Stomach (tissue), 9 donors: ENCODE data around the gene C2CD4D. TPM values are rescaled to one million over a fixed set of nuclear protein-coding genes. Genes with fewer than 3 reads are reported as not detected.
"Not testable (repeated sequence)": the region's sequence is repeated elsewhere in the genome, so short reads cannot be mapped to it uniquely, and the experiment has no call there.

ENCODE experiments used
- DNase-seq, 2 donors: peaks; one replicate each; pipeline versions ENCODE4 v3.0.0 to v3.0.0-alpha.2; 2013 to 2019
- H3K27ac ChIP-seq, 5 donors: fragments of 200-600 bp in 4 of 5; sonication (generic) in 4 of 5; one replicate each; pipeline ENCODE4 v1.5.1; 2013 to 2019; ENCODE audit warnings: mild to moderate bottlenecking in 1 of 5, moderate library complexity in 1 of 5
- H3K27me3 ChIP-seq, 3 donors: fragments of 200-600 bp; sonication (generic); one replicate each; pipeline ENCODE4 v1.5.1; 2017 to 2019; ENCODE audit warnings: mixed run types in 1 of 3
- H3K36me3 ChIP-seq, 4 donors: fragments of 200-600 bp; sonication (generic); 1 replicate in 3 of 4; 2 replicates in 1 of 4; pipeline ENCODE4 v1.5.1; 2016 to 2019
- H3K4me1 ChIP-seq, 4 donors: fragments of 200-600 bp; sonication (generic); one replicate each; pipeline ENCODE4 v1.5.1; 2016 to 2019
- H3K4me3 ChIP-seq, 4 donors: fragments of 200-600 bp; sonication (generic) in 3 of 4; one replicate each; pipeline ENCODE4 v1.5.1; 2016 to 2019; ENCODE audit warnings: mild to moderate bottlenecking in 1 of 4
- H3K9me3 ChIP-seq, 4 donors: fragments of 200-600 bp; sonication (generic); one replicate each; pipeline ENCODE4 v1.5.1; 2016 to 2019
- CTCF ChIP-seq, 7 experiments: fragments of 450-650 bp in 4 of 7; fragments of 200-600 bp in 3 of 7; sonication (generic) in 3 of 7; IDR thresholded peaks; one replicate each; pipeline ENCODE4 v1.5.1; 2016 to 2019; ENCODE audit warnings: antibody characterized with exemption in 7 of 7, control low read depth in 2 of 7, mild to moderate bottlenecking in 1 of 7
- EP300 ChIP-seq: sonication (generic); formaldehyde crosslinking; IDR thresholded peaks from one replicate; pipeline ENCODE4 v1.6.1; 2017; ENCODE audit warnings: antibody characterized with exemption
- POLR2A ChIP-seq, 4 donors: fragments of 450-650 bp; IDR thresholded peaks; one replicate each; pipeline ENCODE4 v1.6.1; 2016; ENCODE audit warnings: antibody characterized with exemption in 4 of 4, control low read depth in 2 of 4, mild to moderate bottlenecking in 1 of 4, moderate library complexity in 1 of 4
- POLR2AphosphoS5 ChIP-seq, 3 donors: sonication (generic); formaldehyde crosslinking; IDR thresholded peaks; one replicate each; pipeline ENCODE4 v1.6.1; 2016; ENCODE audit warnings: antibody characterized with exemption in 3 of 3
- WGBS, 5 donors: extraction: QIAGEN DNeasy Blood & Tissue Kit in 3 of 5; methylation state at CpG; one replicate each; pipeline versions ENCODE4 v1.1.5 to v1.1.7; 2013 to 2018; 5-methylcytosine and 5-hydroxymethylcytosine counted together
- intact Hi-C: fragments of 100-400 bp; cut with DNase I; formaldehyde crosslinking; loops from one replicate; pipeline ENCODE4 v1.15.1; 2023; ENCODE audit warnings: low total_unique reads
- polyA plus RNA-seq, 3 donors: library from polyadenylated mRNA; stranded (reverse); fragments of 200-250 nt; gene quantifications; one replicate each; pipeline ENCODE4 v1.2.3, GENCODE V29; 2013
- total RNA-seq, 5 donors: library from RNA; depleted of rRNA; stranded (reverse); fragments of >200 nt; gene quantifications; one replicate each; pipeline versions ENCODE4 v1.1.0 to v1.2.3, GENCODE V29; 2014 to 2016
- donor health status: healthy with polysubstance abuse.
- donor health status: Bipolar disorder and iron deficiency.
- donor health status: healthy.

The C2CD4D gene
- total and polyA plus RNA-seq, 8 donors: 0.44 to 0.73 (median 0.58) TPM; not detected in 5

GRCh38 chr1:151858030-151858746, 18.6 kb upstream of the C2CD4D start:
- Histone ChIP-seq H3K4me3 (no peak overlapping the region), H3K27ac (no peak overlapping the region), H3K4me1 (no peaks in the 10 kb centered on the region), H3K9me3 (no peaks in the 10 kb centered on the region), H3K36me3 (no peaks in the 10 kb centered on the region), H3K27me3 (peaks cover 0 to 6% (median 0%) of the 10 kb centered on the region in 3 donors)
- WGBS, 5 donors: 63 to 76% (median 70%) methylated on average over 3 of the region's 3 CpGs
- TF ChIP-seq CTCF (IDR thresholded peaks at IDR 0.05) (no peak), EP300 (no peak), POLR2A (IDR thresholded peaks at IDR 0.05) (no peak), POLR2AphosphoS5 (IDR thresholded peaks at IDR 0.05) (no peak)
- DNase-seq: no peak
- intact Hi-C loops: no loop called here

- TF ChIP-seq CTCF (IDR thresholded peaks at IDR 0.05) (no peak), POLR2AphosphoS5 (IDR thresholded peaks at IDR 0.05) (no peak), EP300 (no peak), POLR2A (IDR thresholded peaks at IDR 0.05) (no peak)
- Histone ChIP-seq H3K4me1 (no peaks in the 10 kb centered on the region), H3K36me3 (no peaks in the 10 kb centered on the region), H3K27ac (no peak overlapping the region), H3K4me3 (no peak overlapping the region), H3K27me3 (peaks cover 0 to 26% (median 0%) of the 10 kb centered on the region in 3 donors), H3K9me3 (no peaks in the 10 kb centered on the region)
- 59 to 67% (median 65%) methylated on average over 4 of the region's 4 CpGs for WGBS, 5 donors
- no peak for DNase-seq
- intact Hi-C loops: no loop called here
Measured at GRCh38 chr1:151855933-151856332, 16.3 kb upstream of the C2CD4D start.

GRCh38 chr1:151855516-151855915, 15.9 kb upstream of the C2CD4D start:
- H3K27me3 ChIP-seq: peaks cover 0 to 27% (median 0%) of the 10 kb centered on the region in 3 donors
- DNase-seq, intact Hi-C loops, H3K36me3 ChIP-seq, H3K27ac ChIP-seq, H3K4me1 ChIP-seq, H3K4me3 ChIP-seq, H3K9me3 ChIP-seq: not testable (repeated sequence)
- 66 to 85% (median 80%) methylated on average over 8 of the region's 8 CpGs for whole genome bisulfite sequencing, 5 donors

GRCh38 chr1:151854658-151855057, 15.0 kb upstream of the C2CD4D start:
- Histone ChIP-seq H3K36me3 (no peaks in the 10 kb centered on the region), H3K4me1 (no peaks in the 10 kb centered on the region), H3K27me3 (peaks cover 0 to 35% (median 0%) of the 10 kb centered on the region in 3 donors), H3K4me3 (no peak overlapping the region), H3K9me3 (no peaks in the 10 kb centered on the region), H3K27ac (no peak overlapping the region)
- no peak for TF ChIP-seq POLR2A (IDR thresholded peaks at IDR 0.05)
- TF ChIP-seq POLR2AphosphoS5 (IDR thresholded peaks at IDR 0.05): no peak
- intact Hi-C loops: no loop called here
- DNase-seq: no peak
- WGBS, 5 donors: 72 to 85% (median 79%) methylated on average over 7 of the region's 7 CpGs

GRCh38 chr1:151853411-151853943, 13.9 kb upstream of the C2CD4D start, which contains the start of gene THEM5:
Gene THEM5 (minus strand): TSS chr1:151853712. CDS start chr1:151853565, 147 bp downstream.
- Histone ChIP-seq H3K4me3 (no peak within 1 kb of the TSS), H3K4me1 (peaks cover 0 to 5% (median 0%) of the 10 kb centered on the region in 4 donors), H3K27ac (no peak within 1 kb of the TSS), H3K36me3 (no peaks in the 10 kb centered on the region), H3K27me3 (peaks cover 0 to 40% (median 0%) of the 10 kb centered on the region in 3 donors), H3K9me3 (no peaks in the 10 kb centered on the region)
- intact Hi-C loops: no loop called here
- WGBS, 5 donors: 57 to 68% (median 64%) methylated on average over 4 to 5 of the region's 5 CpGs
- DNase-seq: peak in 1 of 2 donors; percentile 22
- TF ChIP-seq POLR2AphosphoS5 (IDR thresholded peaks at IDR 0.05) (no peak), CTCF (IDR thresholded peaks at IDR 0.05) (no peak), POLR2A (IDR thresholded peaks at IDR 0.05) (no peak), EP300 (no peak)
